Body of pancreas (tissue), 4 donors: Measurements from ENCODE around the gene WDR3. TPM values are rescaled to one million over a fixed set of nuclear protein-coding genes. Genes with fewer than 3 reads are reported as not detected.

Source experiments
- ATAC-seq: fragments of 150-250 bp; one replicate; pipeline ENCODE4 v1.9.1; 2016
- DNase-seq, 4 donors: peaks; one replicate each; pipeline ENCODE4 v3.0.0-alpha.2; 2019
- H3K27ac ChIP-seq, 4 donors: fragments of 200-600 bp; sonication (generic); 1 replicate in 3 of 4; 2 replicates in 1 of 4; pipeline versions ENCODE4 v1.5.1 to v1.6.1; 2016 to 2019; ENCODE audit warnings: mild to moderate bottlenecking in 1 of 4, mixed read lengths in 1 of 4, moderate library complexity in 1 of 4
- H3K27me3 ChIP-seq, 2 donors: fragments of 200-600 bp; sonication (generic); one replicate each; pipeline ENCODE4 v1.6.0; 2016; ENCODE audit warnings: mild to moderate bottlenecking in 1 of 2
- H3K36me3 ChIP-seq, 2 donors: fragments of 200-600 bp; sonication (generic); replicated peaks in 1 of 2; 2 replicates each; pipeline ENCODE4 v1.5.1; 2016; ENCODE audit warnings: low read depth in 2 of 2; ENCODE audit not compliant: insufficient read depth in 1 of 2
- H3K4me1 ChIP-seq: fragments of 200-600 bp; sonication (generic); one replicate; pipeline ENCODE4 v1.6.0; 2016
- H3K4me3 ChIP-seq, 2 donors: fragments of 200-600 bp; sonication (generic); 1 replicate in 1 of 2; 2 replicates in 1 of 2; pipeline ENCODE4 v1.5.1; 2016 to 2019
- H3K9me3 ChIP-seq, 3 donors: fragments of 200-600 bp; sonication (generic); 1 replicate in 2 of 3; 2 replicates in 1 of 3; pipeline ENCODE4 v1.5.1; 2016
- CTCF ChIP-seq, 7 experiments: fragments of 450-650 bp in 4 of 7; fragments of 200-600 bp in 3 of 7; sonication (generic) in 3 of 7; IDR thresholded peaks; one replicate each; pipeline ENCODE4 v1.5.1; 2016 to 2019; ENCODE audit warnings: antibody characterized with exemption in 7 of 7
- POLR2A ChIP-seq, 3 donors: fragments of 450-650 bp; IDR thresholded peaks; one replicate each; pipeline ENCODE4 v1.6.1; 2016; ENCODE audit warnings: antibody characterized with exemption in 3 of 3, mild to moderate bottlenecking in 2 of 3
- WGBS, 2 donors: methylation state at CpG; one replicate each; pipeline ENCODE4 v1.1.5; 2017; 5-methylcytosine and 5-hydroxymethylcytosine counted together
- intact Hi-C: fragments of 100-400 bp; cut with DNase I; formaldehyde crosslinking; loops from one replicate; pipeline ENCODE4 v1.15.1; 2023
- total RNA-seq, 2 donors: library from RNA; depleted of rRNA; stranded (reverse); fragments of >200 nt; gene quantifications; one replicate each; pipeline ENCODE4 v1.1.0, GENCODE V29; 2016

WDR3 gene
- total RNA-seq, 2 donors from 2014 or later: 5.3 to 8.8 TPM

DNA sequence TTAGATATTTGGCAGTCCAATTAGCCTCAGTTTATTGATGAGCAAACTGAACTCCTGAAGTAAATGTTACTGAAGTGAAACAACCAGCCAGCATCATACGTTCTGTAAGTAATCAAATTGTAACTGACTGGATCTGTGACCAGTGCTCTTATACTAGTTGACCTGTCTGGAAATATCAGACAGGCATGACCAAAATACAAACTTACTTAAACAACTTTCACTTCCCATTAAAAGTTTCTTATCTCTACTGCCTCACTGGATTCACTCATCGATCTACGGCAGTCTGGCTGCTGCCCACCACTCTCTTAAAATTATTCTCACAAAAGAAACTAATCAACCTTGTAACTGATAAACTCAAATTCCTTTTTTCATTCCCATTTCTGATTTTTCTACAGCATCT is 56.4 kb downstream of the WDR3 start:
- Histone ChIP-seq H3K9me3 (no peaks in the 10 kb centered on the region), H3K4me3 (no peak overlapping the region), H3K27me3 (no peaks in the 10 kb centered on the region), H3K36me3 (no peaks in the 10 kb centered on the region), H3K27ac (no peak overlapping the region), H3K4me1 (no peaks in the 10 kb centered on the region)
- DNase-seq (no peak), ATAC-seq (no peak)
- intact Hi-C loops: no loop called here
- no peak for TF ChIP-seq POLR2A (IDR thresholded peaks at IDR 0.05)
- WGBS, 2 donors: 84 to 85% methylated on average over 3 of the region's 3 CpGs

DNA sequence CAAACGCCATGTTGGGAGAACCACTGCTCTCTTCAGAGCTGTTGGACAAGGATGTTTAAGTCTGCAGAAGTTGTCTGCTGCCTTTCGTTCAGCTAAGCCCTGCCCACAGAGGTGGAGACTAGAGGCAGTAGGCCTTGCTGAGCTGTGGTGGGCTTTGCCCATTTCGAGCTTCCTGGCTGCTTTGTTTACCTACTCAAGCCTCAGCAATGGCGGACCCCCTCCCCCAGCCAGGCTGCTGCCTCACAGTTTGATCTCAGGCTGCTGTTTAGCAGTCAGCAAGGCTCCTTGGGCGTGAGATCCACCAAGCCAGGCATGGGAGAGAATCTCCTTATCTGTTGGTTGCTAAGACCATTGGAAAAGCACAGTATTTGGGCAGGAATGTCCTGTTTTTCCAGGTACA is 74.8 kb downstream of the WDR3 start:
- Histone ChIP-seq H3K36me3 (no peaks in the 10 kb centered on the region), H3K4me1 (no peaks in the 10 kb centered on the region), H3K27ac (no peak overlapping the region), H3K4me3 (no peak overlapping the region), H3K9me3 (no peaks in the 10 kb centered on the region), H3K27me3 (no peaks in the 10 kb centered on the region)
- no peak for TF ChIP-seq CTCF (IDR thresholded peaks at IDR 0.05)
- TF ChIP-seq POLR2A (IDR thresholded peaks at IDR 0.05): no peak
- DNase-seq (no peak), ATAC-seq (no peak)
- intact Hi-C loops: no loop called here
- WGBS, 2 donors: 62 to 66% methylated on average over 5 of the region's 5 CpGs

GRCh38 chr1:118007391-118007790 is 77.9 kb downstream of the WDR3 start:
- Histone ChIP-seq H3K36me3 (no peaks in the 10 kb centered on the region), H3K9me3 (no peaks in the 10 kb centered on the region), H3K4me1 (no peaks in the 10 kb centered on the region), H3K27ac (no peak overlapping the region), H3K27me3 (no peaks in the 10 kb centered on the region), H3K4me3 (no peak overlapping the region)
- ATAC-seq: no peak
- intact Hi-C loops: no loop called here
- TF ChIP-seq CTCF (IDR thresholded peaks at IDR 0.05): no peak
- TF ChIP-seq POLR2A (IDR thresholded peaks at IDR 0.05): no peak
- no peak for DNase-seq
- whole genome bisulfite sequencing, 2 donors: 77 to 79% methylated on average over 2 of the region's 2 CpGs

- H3K36me3 ChIP-seq: no peaks in the 10 kb centered on the region
- no peaks in the 10 kb centered on the region for H3K4me1 ChIP-seq
- 75 to 76% methylated on average over 7 of the region's 7 CpGs for WGBS, 2 donors
- DNase-seq: no peak
- no peak overlapping the region for H3K4me3 ChIP-seq
- no peak for ATAC-seq
- no peak overlapping the region for H3K27ac ChIP-seq
- no peaks in the 10 kb centered on the region for H3K27me3 ChIP-seq
- intact Hi-C loops: no loop called here
- no peak for TF ChIP-seq CTCF (IDR thresholded peaks at IDR 0.05)
- TF ChIP-seq POLR2A (IDR thresholded peaks at IDR 0.05): no peak
- H3K9me3 ChIP-seq: no peaks in the 10 kb centered on the region
Measured at GRCh38 chr1:118008011-118008410, 78.5 kb downstream of the WDR3 start.

DNA sequence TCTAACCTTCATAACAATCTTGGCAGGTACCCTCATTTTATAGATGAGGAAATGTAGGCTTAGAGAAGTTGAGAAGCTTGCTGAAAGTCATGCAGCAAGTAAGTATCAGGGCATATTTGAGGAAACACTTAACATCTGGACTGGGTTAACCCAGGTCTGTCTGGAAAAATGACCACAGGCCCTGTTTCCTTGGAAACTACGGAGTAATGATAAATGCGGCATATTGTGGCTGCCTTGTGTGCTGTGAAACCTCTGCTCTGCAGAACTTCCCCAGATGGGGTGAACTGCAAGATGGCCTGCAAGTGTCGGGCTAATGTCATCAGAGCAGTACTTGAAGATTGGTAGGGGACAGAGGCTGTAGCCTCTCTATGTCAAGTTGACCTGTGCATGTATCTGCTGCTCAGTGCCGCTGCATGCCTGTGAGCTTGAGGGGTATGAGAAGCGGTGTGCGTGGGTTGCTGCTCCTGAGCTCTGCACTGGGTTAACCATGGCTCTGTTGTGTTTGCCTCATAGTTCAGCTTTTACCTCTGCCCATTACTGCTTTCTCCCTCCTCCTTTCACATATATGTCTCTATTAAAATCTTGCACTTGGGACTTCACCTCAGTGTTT is 83.1 kb downstream of the WDR3 start:
- no peaks in the 10 kb centered on the region for H3K9me3 ChIP-seq
- no peak overlapping the region for H3K4me3 ChIP-seq
- WGBS, 2 donors: 89 to 98% methylated on average over 6 of the region's 6 CpGs
- no peaks in the 10 kb centered on the region for H3K27me3 ChIP-seq
- TF ChIP-seq POLR2A (IDR thresholded peaks at IDR 0.05) (no peak), CTCF (IDR thresholded peaks at IDR 0.05) (no peak)
- DNase-seq (no peak), ATAC-seq (no peak)
- intact Hi-C loops: no loop called here
- H3K27ac ChIP-seq: no peak overlapping the region
- H3K4me1 ChIP-seq: no peaks in the 10 kb centered on the region
- no peaks in the 10 kb centered on the region for H3K36me3 ChIP-seq
